HCT116 (cell line): ENCODE results near the gene TMEM144. TPM values are rescaled to one million over a fixed set of nuclear protein-coding genes. Genes with fewer than 3 reads are reported as not detected.
A peak's percentile ranks its signal among the peaks of the same experiment; 100 is the strongest.

ENCODE experiments used
- ATAC-seq: fragments of 200-7000 bp; cut with Tn5 transposase; 2 replicates; pipeline ENCODE4 v1.9.1; 2020; ENCODE audit warnings: mild to moderate bottlenecking, moderate library complexity
- BruUV-seq: library from RNA; stranded (reverse); fragments of 400-500 nt; replicated peaks from 2 replicates; lab custom pipeline; 2021; lab: Mats Ljungman, UMichigan
- CTCF ChIA-PET: fragments of 300-600 bp; sonication (Branson Sonifier 250); formaldehyde crosslinking; loops from one replicate; lab custom pipeline; 2021; ENCODE audit warnings: antibody characterized with exemption; lab: Charles Lee
- POLR2A ChIA-PET: fragments of 300-600, 350-600 bp; sonication (Branson Sonifier 250); formaldehyde crosslinking; loops from one replicate; lab custom pipeline; 2021; ENCODE audit warnings: antibody characterized with exemption; lab: Charles Lee
- RAD21 ChIA-PET, 2 experiments: fragments of 300-600 bp; sonication (Branson Sonifier 250); formaldehyde crosslinking; loops; one replicate each; lab custom pipeline; 2023; ENCODE audit warnings: low total read pairs in 2 of 2; ENCODE audit not compliant: uncharacterized antibody in 2 of 2, unreplicated experiment in 2 of 2, low non-redundant PET in 1 of 2; lab: Charles Lee
- DNase-seq: peaks from one replicate; pipeline ENCODE4 v3.0.0-alpha.2; 2010; ENCODE audit warnings: low read depth, low spot score
- H2AFZ ChIP-seq: fragments of 200-600 bp; shearing (Covaris generic), sonication (generic); 2 replicates; pipeline ENCODE4 v1.6.1; 2017; ENCODE audit warnings: low read depth, mixed run types, mixed read lengths, antibody characterized with exemption, low read length; ENCODE audit not compliant: poor library complexity, severe bottlenecking
- H3K27ac ChIP-seq: 2 replicates; pipeline ENCODE4 v1.5.1; 2012; ENCODE audit warnings: low read depth, low read length
- H3K27me3 ChIP-seq: fragments of 200-600 bp; sonication (generic); 2 replicates; pipeline ENCODE4 v1.6.1; 2016; ENCODE audit warnings: mixed run types, low read length, mixed read lengths; ENCODE audit not compliant: insufficient read depth
- H3K36me3 ChIP-seq, 2 experiments: fragments of 200-500 bp in 1 of 2; fragments of 200-600 bp in 1 of 2; sonication (Bioruptor generic) in 1 of 2; sonication (generic) in 1 of 2; 2 replicates each; pipeline versions ENCODE4 v1.5.1 to v1.6.1; 2014 to 2016; ENCODE audit warnings: low read length in 2 of 2, inconsistent platforms in 1 of 2, mixed read lengths in 1 of 2, mixed run types in 1 of 2; ENCODE audit not compliant: insufficient read depth in 2 of 2, control insufficient read depth in 1 of 2
- H3K4me1 ChIP-seq, 2 experiments: fragments of 200-600 bp in 1 of 2; sonication (generic) in 1 of 2; 2 replicates each; pipeline versions ENCODE4 v1.5.1 to v1.6.1; 2012 to 2017; ENCODE audit warnings: low read length in 2 of 2, inconsistent platforms in 1 of 2, mild to moderate bottlenecking in 1 of 2, mixed read lengths in 1 of 2, mixed run types in 1 of 2, moderate library complexity in 1 of 2; ENCODE audit not compliant: insufficient read depth in 2 of 2, control insufficient read depth in 1 of 2
- H3K4me2 ChIP-seq: fragments of 200-600 bp; sonication (generic); 2 replicates; pipeline ENCODE4 v1.6.1; 2017; ENCODE audit warnings: mixed run types, low read length, mixed read lengths
- H3K4me3 ChIP-seq, 2 experiments: fragments of 200-600 bp in 1 of 2; sonication (generic) in 1 of 2; replicated peaks in 1 of 2; 2 replicates each; pipeline ENCODE4 v1.5.1; 2011 to 2016; ENCODE audit warnings: low read length in 2 of 2, control low read depth in 1 of 2, low read depth in 1 of 2, mild to moderate bottlenecking in 1 of 2, mixed read lengths in 1 of 2, mixed run types in 1 of 2
- H3K79me2 ChIP-seq: fragments of 200-600 bp; sonication (generic); 2 replicates; pipeline ENCODE4 v1.6.1; 2017; ENCODE audit warnings: mild to moderate bottlenecking, mixed run types, low read length, moderate library complexity, mixed read lengths; ENCODE audit not compliant: insufficient read depth
- H3K9ac ChIP-seq: fragments of 200-600 bp; sonication (generic); 2 replicates; pipeline ENCODE4 v1.6.1; 2016; ENCODE audit warnings: low read length, mixed read lengths
- H3K9me2 ChIP-seq: fragments of 200-600 bp; sonication (generic), shearing (Covaris generic); 2 replicates; pipeline ENCODE4 v1.6.1; 2017; ENCODE audit warnings: mixed run types, mild to moderate bottlenecking, moderate library complexity; ENCODE audit not compliant: insufficient read depth
- H3K9me3 ChIP-seq, 2 experiments: fragments of 200-500 bp in 1 of 2; fragments of 200-600 bp in 1 of 2; sonication (Bioruptor generic) in 1 of 2; sonication (generic) in 1 of 2; 2 replicates each; pipeline ENCODE4 v1.6.1; 2014 to 2017; ENCODE audit warnings: low read length in 2 of 2, mixed read lengths in 2 of 2, inconsistent platforms in 1 of 2, low read depth in 1 of 2, mild to moderate bottlenecking in 1 of 2, mixed run types in 1 of 2, moderate library complexity in 1 of 2; ENCODE audit not compliant: control insufficient read depth in 1 of 2, insufficient read depth in 1 of 2
- H4K20me1 ChIP-seq: fragments of 200-600 bp; sonication (generic), shearing (Covaris generic); 2 replicates; pipeline ENCODE4 v1.6.1; 2017; ENCODE audit warnings: mixed run types, mild to moderate bottlenecking, moderate library complexity; ENCODE audit not compliant: insufficient read depth
- ATF3 ChIP-seq: IDR thresholded peaks from 2 replicates; pipeline ENCODE4 v1.6.1; 2012
- EGR1 ChIP-seq: IDR thresholded peaks from 2 replicates; pipeline ENCODE4 v1.6.1; 2012; ENCODE audit warnings: low read depth
- EZH2 ChIP-seq: fragments of 200-600 bp; sonication (generic); IDR thresholded peaks from 2 replicates; pipeline ENCODE4 v1.6.1; 2017; ENCODE audit warnings: antibody characterized with exemption, mixed run types
- RAD21 ChIP-seq: IDR thresholded peaks from 2 replicates; pipeline ENCODE4 v1.6.1; 2012; ENCODE audit warnings: low read depth, mild to moderate bottlenecking
- SIN3A ChIP-seq: IDR thresholded peaks from 2 replicates; pipeline ENCODE4 v1.6.1; 2012; ENCODE audit warnings: low read depth
- TCF7L2 ChIP-seq: IDR thresholded peaks from 2 replicates; pipeline ENCODE4 v1.7.0; 2011; ENCODE audit warnings: borderline replicate concordance, inconsistent platforms; ENCODE audit not compliant: insufficient read depth, insufficient read length; ENCODE audit errors: extremely low read depth
- ZFX ChIP-seq: fragments of 450-650 bp; IDR thresholded peaks from 2 replicates; pipeline ENCODE4 v1.6.1; 2017
- intact Hi-C: fragments of 100-400 bp; cut with micrococcal nuclease; formaldehyde crosslinking; loops from 2 replicates; pipeline ENCODE4 v1.10.0; 2022
- total RNA-seq: library from RNA; stranded (reverse); gene quantifications from one replicate; pipeline ENCODE4 v1.2.1, GENCODE V29; 2021; ENCODE audit not compliant: unreplicated experiment

TMEM144 gene
- total RNA-seq, 1 experiment from 2014 or later: 12.9 TPM

- TF ChIP-seq TCF7L2 (no peak), ZFX (no peak)
Observed at GRCh38 chr4:158291334-158292055, 81.2 kb downstream of the TMEM144 start (continued).

GRCh38 chr4:158292156-158292555 is 81.9 kb downstream of the TMEM144 start:
- TF ChIP-seq RAD21: no peak
- TF ChIP-seq EGR1: no peak
- TF ChIP-seq, all 23 proteins: peak for 0
- Histone ChIP-seq H3K9me3 (no peaks in the 10 kb centered on the region), H3K36me3 (no peaks in the 10 kb centered on the region), H3K4me3 (no peak overlapping the region), H4K20me1 (no peaks in the 10 kb centered on the region), H3K79me2 (no peaks in the 10 kb centered on the region), H2AFZ (no peak overlapping the region), H3K9me2 (no peaks in the 10 kb centered on the region), H3K27ac (no peak overlapping the region), H3K4me1 (no peaks in the 10 kb centered on the region), H3K4me2 (no peak overlapping the region), H3K9ac (no peak overlapping the region), H3K27me3 (no peaks in the 10 kb centered on the region)
- ChIA-PET CTCF (no interaction called here), RAD21 (no interaction called here), POLR2A (no interaction called here)
- ATAC-seq: no peak
- intact Hi-C loops: no loop called here
- no peak for DNase-seq
- BruUV-seq: no TSS peak

- ChIA-PET RAD21 (no interaction called here), POLR2A (no interaction called here)
- ATAC-seq: no peak
- no peak for DNase-seq
- no peaks in the 10 kb centered on the region for H3K27me3 ChIP-seq
- no peak overlapping the region for H3K4me3 ChIP-seq
- H3K36me3 ChIP-seq: no peaks in the 10 kb centered on the region
- TF ChIP-seq ATF3 (0 out of 2 replicates have a peak, but pooled peaks have one; percentile 16), SIN3A (no peak), RAD21 (no peak), EZH2 (no peak)
- TF ChIP-seq, all 23 proteins: peak for 1
- Histone ChIP-seq H2AFZ (no peak overlapping the region), H3K79me2 (no peaks in the 10 kb centered on the region), H3K27ac (no peak overlapping the region), H4K20me1 (no peaks in the 10 kb centered on the region), H3K9me2 (no peaks in the 10 kb centered on the region), H3K4me2 (no peak overlapping the region), H3K9ac (no peak overlapping the region), H3K9me3 (no peaks in the 10 kb centered on the region), H3K4me1 (no peaks in the 10 kb centered on the region)
- CTCF ChIA-PET: no interaction called here
- intact Hi-C loops: no loop called here
- no TSS peak for BruUV-seq
Observed at GRCh38 chr4:158295053-158295452, 84.8 kb downstream of the TMEM144 start.
